Hindlimb muscle (tissue), 1 donor: Measurements from ENCODE around the gene IL15RA. TPM values are rescaled to one million over a fixed set of nuclear protein-coding genes. Genes with fewer than 3 reads are reported as not detected.
"Not testable (repeated sequence)": the region's sequence is repeated elsewhere in the genome, so short reads cannot be mapped to it uniquely, and the experiment has no call there.

Source experiments
- DNase-seq: peaks from one replicate; pipeline ENCODE4 v3.0.0-alpha.2; 2013
- polyA plus RNA-seq: library from polyadenylated mRNA; unstranded; fragments of 120-200 nt; gene quantifications from one replicate; pipeline ENCODE4 v1.2.1, GENCODE V29; 2013; ENCODE audit not compliant: insufficient read length

Gene IL15RA
- polyA plus RNA-seq, 1 donor = 3.2 TPM

DNA sequence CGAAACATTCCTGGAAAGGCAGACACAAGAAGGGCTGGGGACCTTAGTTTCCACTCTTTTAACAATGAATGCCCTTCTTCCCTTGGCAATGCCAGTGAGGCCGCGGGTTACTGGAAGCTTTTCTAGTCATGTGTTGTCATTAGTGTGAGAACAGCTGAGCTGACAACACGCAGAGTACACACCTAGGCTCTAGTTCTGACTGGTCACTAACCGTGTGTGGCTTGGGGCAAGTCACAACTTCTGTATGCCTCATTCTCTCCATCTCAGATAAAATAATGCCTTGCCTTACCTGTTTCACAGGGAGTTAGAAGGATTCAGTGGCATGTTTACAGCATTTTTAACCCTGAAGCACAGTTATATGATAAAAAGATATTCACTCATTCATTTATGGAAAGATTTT, 55.6 kb downstream of the IL15RA start:
- DNase-seq = no peak

DNA sequence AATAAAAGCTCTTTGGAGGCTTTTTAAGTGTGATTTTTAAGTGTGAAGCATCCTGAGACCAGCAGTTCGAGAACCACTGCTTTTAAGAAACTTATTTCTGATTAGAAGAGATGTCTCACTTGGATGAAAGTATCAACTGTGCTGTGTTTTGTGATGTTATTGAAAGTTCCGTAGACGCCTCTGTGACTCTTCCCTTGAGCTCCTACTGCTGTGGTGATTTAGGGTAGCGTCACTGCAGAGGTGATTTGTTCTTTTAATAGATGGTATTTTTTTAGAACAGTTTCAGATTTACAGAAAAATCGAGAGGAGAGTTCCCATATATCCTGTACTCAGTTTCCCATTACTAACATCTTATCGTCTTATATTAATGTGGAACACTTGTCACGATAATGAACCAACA, 57.8 kb downstream of the IL15RA start:
- DNase-seq = no peak

DNA sequence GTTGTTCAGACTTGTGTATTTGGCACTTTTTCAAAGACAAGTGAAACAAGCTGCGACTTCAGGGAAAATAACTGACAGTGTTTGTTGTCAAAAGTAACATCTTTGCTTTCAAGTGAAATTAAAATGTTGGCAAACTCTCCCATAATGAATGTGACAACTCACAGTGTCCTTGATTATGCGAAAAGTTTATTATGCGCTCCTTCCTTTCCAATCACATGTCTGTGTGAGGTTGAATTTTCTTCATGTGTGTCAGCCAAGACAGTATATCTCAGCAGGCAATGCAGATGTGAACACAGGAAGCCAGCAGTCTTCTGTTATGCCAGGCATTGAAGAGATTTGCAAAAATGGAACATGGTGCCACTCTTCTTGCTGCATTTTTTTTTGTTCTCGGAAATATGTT, 58.6 kb downstream of the IL15RA start:
- no peak for DNase-seq

DNA sequence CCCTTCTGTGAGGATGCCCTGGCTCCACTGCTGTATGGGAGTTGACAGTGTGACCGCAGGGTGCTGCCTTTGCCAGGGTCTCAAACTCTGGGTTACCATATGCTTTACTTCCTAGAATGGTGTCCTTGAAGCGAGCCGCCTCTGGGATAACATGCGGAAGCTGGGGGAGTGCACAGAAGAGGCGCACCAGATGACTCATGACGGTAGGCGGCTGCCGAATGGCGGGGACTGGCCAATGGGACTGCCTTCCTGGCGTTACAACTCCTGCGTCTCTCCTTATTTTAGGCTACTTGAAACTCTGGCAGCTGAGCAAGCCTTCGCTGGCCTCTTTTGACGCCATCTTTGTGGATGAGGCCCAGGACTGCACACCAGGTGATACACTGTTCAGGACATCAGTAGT, 60.0 kb downstream of the IL15RA start:
- DNase-seq = no peak

DNA sequence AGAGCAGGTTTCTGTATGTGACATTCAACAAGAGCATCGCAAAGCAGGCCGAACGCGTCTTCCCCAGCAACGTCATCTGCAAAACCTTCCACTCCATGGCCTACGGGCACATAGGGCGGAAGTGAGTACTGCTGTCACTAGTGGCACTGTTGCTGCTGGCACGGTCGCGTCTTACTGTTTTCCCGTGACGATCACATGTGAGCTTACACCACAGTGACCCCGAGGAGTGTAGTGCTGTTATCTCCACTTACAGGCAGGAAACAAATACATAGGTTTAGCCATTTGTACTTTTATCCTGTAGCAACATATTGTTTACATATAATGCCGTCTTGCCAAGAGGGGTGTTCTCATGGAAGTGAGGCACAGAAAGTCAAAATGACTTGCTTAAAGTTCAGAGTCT, 61.9 kb downstream of the IL15RA start:
- no peak for DNase-seq

DNA sequence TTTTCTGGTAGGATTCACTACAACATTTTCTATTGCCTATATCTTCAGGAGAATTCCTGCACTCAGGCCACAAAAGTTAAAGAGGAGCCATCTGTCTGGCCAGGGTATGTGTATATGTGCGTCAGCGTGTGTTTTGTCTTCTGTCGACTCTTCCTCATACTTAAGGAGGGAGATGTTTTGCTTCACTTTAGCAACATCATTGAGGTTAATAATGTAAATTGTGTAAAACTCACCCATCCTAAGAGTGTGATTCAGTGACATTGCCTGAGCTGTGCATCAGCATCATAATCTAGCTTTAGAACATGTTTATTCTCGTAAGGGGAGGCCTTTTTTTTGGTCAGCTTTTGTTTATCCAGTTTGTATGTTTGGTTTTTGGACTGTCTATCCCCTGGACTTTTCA, 63.6 kb downstream of the IL15RA start:
- DNase-seq = no peak

DNA sequence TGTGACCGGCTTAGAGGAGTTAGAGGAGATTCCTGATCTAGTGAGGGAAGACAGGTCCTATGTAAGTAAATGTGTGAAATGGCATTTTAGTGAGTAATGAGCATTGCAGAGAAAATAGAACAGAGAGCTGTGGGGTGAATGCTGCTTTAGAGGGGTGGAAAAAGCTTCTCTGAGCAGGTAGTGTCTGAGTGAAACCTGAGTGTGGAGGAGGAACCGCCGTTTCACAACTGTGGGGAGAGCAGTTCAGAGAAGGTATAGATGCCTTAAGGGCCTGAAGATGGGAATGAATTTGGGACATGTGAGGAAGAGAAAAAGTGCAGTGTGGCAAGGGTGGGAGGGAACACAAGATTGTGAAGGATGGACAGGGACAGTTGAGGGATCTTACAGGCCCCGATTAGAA, 65.7 kb downstream of the IL15RA start:
- DNase-seq = no peak

DNA sequence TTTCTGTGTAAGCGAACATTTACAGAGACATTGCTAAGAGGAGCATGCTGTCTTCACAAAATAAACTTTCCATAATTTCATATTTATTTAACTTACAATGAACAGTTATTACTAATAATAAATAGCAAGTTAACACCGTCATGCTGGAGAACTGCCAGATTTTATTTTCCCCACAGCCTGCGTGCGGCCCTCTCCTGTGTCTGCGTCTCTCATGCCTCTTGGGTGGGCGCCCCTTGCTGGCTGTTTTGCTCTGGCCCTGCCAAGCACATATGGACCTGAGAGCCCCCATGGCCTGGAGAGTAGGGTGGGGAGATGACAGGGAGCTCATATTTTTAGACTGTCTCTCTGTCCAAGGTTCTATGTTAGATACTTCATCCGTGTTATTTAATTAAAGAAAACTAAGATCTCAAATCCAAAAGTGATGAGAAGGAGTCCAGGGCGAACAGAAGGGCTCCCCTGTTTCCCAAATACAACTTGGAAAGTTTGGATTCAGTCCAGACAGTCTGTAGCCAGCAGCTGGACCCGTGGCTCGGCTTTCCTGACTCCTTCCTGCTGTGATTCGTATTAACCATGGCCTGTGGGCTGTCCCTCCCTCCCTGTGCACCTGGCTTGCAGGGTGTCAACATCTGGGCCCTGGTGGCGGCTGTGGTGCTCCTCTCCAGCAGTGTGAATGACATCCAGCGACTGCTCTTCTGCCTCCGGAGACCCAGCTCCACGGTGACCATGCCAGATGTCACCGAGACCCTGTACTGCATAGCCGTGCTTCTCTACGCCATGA, 66.8 kb downstream of the IL15RA start:
- DNase-seq = no peak

DNA sequence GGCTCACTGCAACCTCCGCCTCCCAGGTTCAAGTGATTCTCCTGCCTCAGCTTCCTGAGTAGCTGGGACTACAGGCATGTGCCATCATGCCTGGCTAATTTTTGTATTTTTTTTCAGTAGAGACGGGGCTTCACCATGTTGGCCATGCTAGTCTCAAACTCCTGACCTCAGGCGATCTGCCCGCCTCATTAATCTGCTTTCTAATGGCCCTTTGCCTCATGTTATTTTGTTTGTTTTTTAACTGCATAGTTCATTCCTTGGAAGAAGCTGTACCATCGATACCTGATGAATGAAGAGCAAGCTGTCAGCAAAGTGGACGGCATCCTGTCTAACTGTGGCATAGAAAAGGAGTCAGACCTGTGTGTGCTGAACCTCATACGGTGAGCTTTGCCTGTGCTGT, 68.7 kb downstream of the IL15RA start:
- DNase-seq = not testable (repeated sequence)

DNA sequence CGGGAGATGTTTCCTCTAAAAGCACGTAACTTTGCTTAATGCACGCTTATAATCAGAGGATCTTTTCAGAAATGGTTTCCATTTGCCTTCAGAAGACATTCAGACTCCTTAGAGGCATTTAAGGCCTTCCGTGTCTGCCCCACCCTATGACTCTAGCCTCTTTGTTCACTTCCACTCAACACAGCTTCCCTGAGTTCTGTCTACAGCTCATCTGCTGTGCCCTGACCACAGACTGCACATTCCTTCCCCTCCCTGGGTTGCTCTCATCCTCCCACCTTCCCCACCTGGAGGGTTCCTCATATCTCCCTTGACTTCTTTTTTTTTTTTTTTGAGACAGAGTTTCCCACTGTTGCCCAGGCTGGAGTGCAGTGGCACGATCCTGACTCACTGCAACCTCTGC, 70.7 kb downstream of the IL15RA start:
- no peak for DNase-seq

DNA sequence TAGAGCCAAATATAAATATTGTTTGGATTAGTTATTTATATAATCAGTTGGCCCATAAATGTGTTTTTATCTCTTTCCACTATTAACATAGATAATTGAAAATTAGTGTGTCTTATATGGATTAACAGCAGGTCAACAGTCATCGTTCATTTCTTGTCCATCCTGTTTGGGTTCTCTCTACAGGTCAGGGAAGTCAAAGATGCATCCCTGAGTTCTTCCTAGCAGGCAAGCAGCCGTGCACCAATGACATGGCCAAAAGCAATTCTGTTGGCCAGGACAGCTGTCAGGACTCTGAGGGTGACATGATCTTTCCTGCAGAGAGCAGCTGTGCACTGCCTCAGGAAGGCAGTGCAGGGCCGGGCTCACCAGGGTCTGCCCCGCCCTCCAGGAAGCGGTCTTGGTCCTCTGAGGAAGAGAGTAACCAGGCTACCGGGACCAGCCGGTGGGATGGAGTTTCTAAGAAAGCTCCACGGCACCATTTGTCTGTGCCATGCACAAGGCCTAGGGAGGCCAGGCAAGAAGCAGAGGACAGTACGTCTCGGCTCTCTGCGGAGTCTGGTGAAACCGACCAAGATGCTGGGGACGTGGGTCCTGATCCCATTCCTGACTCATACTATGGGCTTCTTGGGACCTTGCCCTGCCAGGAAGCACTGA, 71.4 kb downstream of the IL15RA start:
- DNase-seq = peak; percentile 26

DNA sequence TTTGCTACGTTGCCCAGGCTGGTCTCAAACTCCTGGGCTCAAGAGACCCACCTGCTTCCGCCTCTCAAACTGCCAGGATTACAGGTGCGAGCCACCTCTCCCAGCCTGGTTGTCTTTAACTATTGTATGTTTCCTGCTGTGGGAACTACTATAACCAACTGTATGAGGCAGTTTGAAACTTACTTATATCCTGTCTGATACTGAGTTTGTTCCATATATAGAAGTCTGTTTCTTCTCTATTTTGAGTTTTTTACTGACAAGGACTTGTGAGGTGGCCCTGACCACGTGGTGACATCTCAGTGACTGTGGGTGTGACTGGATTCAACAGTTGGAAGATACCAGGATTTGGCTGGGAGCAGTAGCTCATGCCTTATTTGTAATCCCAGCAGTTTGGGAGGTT, 73.1 kb downstream of the IL15RA start:
- no peak for DNase-seq

DNA sequence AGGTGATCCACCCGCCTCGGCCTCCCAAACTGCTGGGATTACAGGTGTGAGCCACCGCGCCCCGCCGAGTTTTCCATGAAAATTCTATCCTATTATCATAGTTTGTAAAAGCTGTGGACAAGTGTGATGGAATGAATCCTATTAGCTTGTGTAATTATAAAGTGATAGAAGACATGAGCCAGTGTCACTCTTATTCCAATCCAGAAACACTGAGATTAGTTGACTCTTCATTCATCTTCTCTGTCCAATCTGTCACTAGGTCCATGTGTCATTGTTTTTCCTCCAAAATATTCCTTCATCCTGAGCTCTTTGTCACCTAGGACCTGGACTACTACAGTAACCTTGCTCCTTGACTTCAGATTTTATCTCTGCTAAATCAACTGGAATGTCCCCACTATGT, 73.8 kb downstream of the IL15RA start:
- DNase-seq = no peak

DNA sequence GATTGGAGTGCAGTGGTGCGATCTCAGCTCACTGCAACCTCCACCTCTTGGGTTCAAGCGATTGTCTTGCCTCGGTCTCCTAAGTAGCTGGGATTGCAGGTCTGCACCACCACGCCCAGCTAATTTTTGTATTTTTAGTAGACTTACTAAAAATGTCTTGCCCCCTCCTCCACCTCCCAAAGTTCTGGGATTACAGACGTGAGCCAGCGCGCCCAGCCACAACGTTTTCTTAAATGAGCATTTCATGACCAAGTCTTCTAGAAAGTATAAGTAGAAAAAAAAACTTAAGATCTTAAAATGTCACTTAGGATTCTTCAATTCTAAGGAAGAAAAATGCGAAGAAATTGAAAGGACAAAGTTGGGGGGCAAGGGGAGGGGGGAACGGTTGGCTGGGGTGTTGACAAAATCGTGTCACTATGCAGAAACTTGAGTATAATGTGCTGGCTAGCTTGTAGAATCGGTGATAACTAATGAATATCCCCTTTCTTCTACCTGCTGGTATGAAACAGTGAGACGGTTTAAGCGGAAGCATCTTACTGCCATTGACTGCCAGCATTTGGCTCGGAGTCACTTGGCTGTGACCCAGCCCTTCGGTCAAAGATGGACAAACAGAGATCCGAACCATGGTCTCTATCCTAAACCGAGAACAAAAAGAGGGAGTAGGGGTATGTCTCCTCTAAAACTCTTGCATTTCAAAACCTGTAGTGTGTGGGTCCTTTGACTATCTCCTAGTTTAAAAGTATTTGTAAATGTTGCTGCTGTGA, 74.7 kb downstream of the IL15RA start:
- DNase-seq = no peak

Other genes with a start within 250 kb of the IL15RA start
- gene GDI2, start 164.1 kb downstream of the IL15RA start, polyA plus RNA-seq = 212 TPM
- gene ANKRD16, start 87.7 kb downstream of the IL15RA start, polyA plus RNA-seq = 6.4 TPM
- gene FBH1, start 87.3 kb downstream of the IL15RA start, polyA plus RNA-seq = 44.1 TPM
- gene IL2RA, start 84.8 kb upstream of the IL15RA start, polyA plus RNA-seq = not detected
- gene RBM17, start 111.5 kb upstream of the IL15RA start, polyA plus RNA-seq = 107 TPM
- gene PFKFB3, start 225.4 kb upstream of the IL15RA start, polyA plus RNA-seq = 22.6 TPM